ENCODE data around the gene ZNF33B. TPM values are rescaled to one million over a fixed set of nuclear protein-coding genes. Genes with fewer than 3 reads are reported as not detected.
A peak's percentile ranks its signal among the peaks of the same experiment; 100 is the strongest.
"Not testable (repeated sequence)": the region's sequence is repeated elsewhere in the genome, so short reads cannot be mapped to it uniquely, and the experiment has no call there.

The ZNF33B gene
- total RNA-seq = 53.1 TPM

- DNase-seq (ENCODE audit: low spot score) = peak; percentile 96
These were observed at the start of gene ZNF33B for GRCh38 chr10:42638055-42638820. TSS of gene ZNF33B (minus strand) at chr10:42638570. CDS start at chr10:42636928, 1,642 bp downstream.

GRCh38 chr10:42684517-42684916 lies 46.1 kb upstream of the ZNF33B start:
- DNase-seq (ENCODE audit: low spot score) = no peak

GRCh38 chr10:42680267-42680666 lies 41.9 kb upstream of the ZNF33B start:
- no peak for DNase-seq (ENCODE audit: low spot score)

- not testable (repeated sequence) for DNase-seq (ENCODE audit: low spot score)
These were observed 27.0 kb upstream of the ZNF33B start for GRCh38 chr10:42665181-42665979.

- no peak for DNase-seq (ENCODE audit: low spot score)
These were observed 16.0 kb upstream of the ZNF33B start for GRCh38 chr10:42654419-42654818.

- DNase-seq (ENCODE audit: low spot score) = no peak
These were observed 14.5 kb upstream of the ZNF33B start for GRCh38 chr10:42652858-42653257.

- DNase-seq (ENCODE audit: low spot score) = no peak
These were observed 12.0 kb upstream of the ZNF33B start for GRCh38 chr10:42650374-42650773.

- no peak for DNase-seq (ENCODE audit: low spot score)
These were observed 10.1 kb upstream of the ZNF33B start for GRCh38 chr10:42648512-42648911.

- peak; percentile 70 for DNase-seq (ENCODE audit: low spot score)
These were observed 8.6 kb upstream of the ZNF33B start for GRCh38 chr10:42646687-42647640.

GRCh38 chr10:42646214-42646613 lies 7.8 kb upstream of the ZNF33B start:
- no peak for DNase-seq (ENCODE audit: low spot score)

GRCh38 chr10:42645516-42645915 lies 7.1 kb upstream of the ZNF33B start:
- DNase-seq (ENCODE audit: low spot score) = no peak

GRCh38 chr10:42645103-42645502 lies 6.7 kb upstream of the ZNF33B start:
- no peak for DNase-seq (ENCODE audit: low spot score)

GRCh38 chr10:42640610-42641229 lies 2.4 kb upstream of the ZNF33B start:
- DNase-seq (ENCODE audit: low spot score) = peak; percentile 85

GRCh38 chr10:42638821-42639270 lies 476 bp upstream of the ZNF33B start:
- no peak for DNase-seq (ENCODE audit: low spot score)

- DNase-seq (ENCODE audit: low spot score) = no peak
These were observed 719 bp downstream of the ZNF33B start for GRCh38 chr10:42637648-42638054.

GRCh38 chr10:42637142-42637541 lies 1.2 kb downstream of the ZNF33B start:
- DNase-seq (ENCODE audit: low spot score) = no peak

- no peak for DNase-seq (ENCODE audit: low spot score)
These were observed 3.3 kb downstream of the ZNF33B start for GRCh38 chr10:42635098-42635497.

GRCh38 chr10:42632564-42632963 lies 5.8 kb downstream of the ZNF33B start:
- DNase-seq (ENCODE audit: low spot score) = no peak

- DNase-seq (ENCODE audit: low spot score) = no peak
These were observed 7.7 kb downstream of the ZNF33B start for GRCh38 chr10:42630537-42631134.

GRCh38 chr10:42623929-42624328 lies 14.4 kb downstream of the ZNF33B start:
- DNase-seq (ENCODE audit: low spot score) = no peak

- no peak for DNase-seq (ENCODE audit: low spot score)
These were observed 19.9 kb downstream of the ZNF33B start for GRCh38 chr10:42618424-42618823.

Measured in ureter (tissue), 1 donor.